Effector memory CD8-positive, alpha-beta T cell (primary cell): ENCODE data around the gene R3HCC1L.

Experiments
- ATAC-seq: fragments of 150-1000 bp; cut with Tn5 transposase; replicated peaks from 2 replicates; pipeline ENCODE4 v1.10.0; 2021; ENCODE audit warnings: mild to moderate bottlenecking, moderate library complexity
- DNase-seq, 3 experiments: peaks; one replicate each; pipeline ENCODE4 v3.0.0; 2021
- H3K27ac Mint-ChIP-seq, 2 donors: one replicate each; pipeline ENCODE4 v1.8.0; 2022; ENCODE audit warnings: mild to moderate bottlenecking in 2 of 2, mixed read lengths in 2 of 2, moderate library complexity in 2 of 2
- H3K27me3 Mint-ChIP-seq, 2 donors: one replicate each; pipeline ENCODE4 v1.8.0; 2022; ENCODE audit warnings: mixed read lengths in 2 of 2
- H3K36me3 Mint-ChIP-seq: one replicate; pipeline ENCODE4 v1.8.0; 2022; ENCODE audit warnings: mild to moderate bottlenecking, moderate library complexity, mixed read lengths; ENCODE audit not compliant: insufficient read depth
- H3K4me1 Mint-ChIP-seq, 2 donors: one replicate each; pipeline ENCODE4 v1.8.0; 2022; ENCODE audit warnings: low read depth in 2 of 2, mixed read lengths in 2 of 2
- H3K4me3 Mint-ChIP-seq, 2 donors: one replicate each; pipeline ENCODE4 v1.8.0; 2022; ENCODE audit warnings: mild to moderate bottlenecking in 2 of 2, mixed read lengths in 2 of 2, moderate library complexity in 2 of 2
- H3K9me3 Mint-ChIP-seq, 2 donors: one replicate each; pipeline ENCODE4 v1.8.0; 2022; ENCODE audit warnings: mixed read lengths in 2 of 2

R3HCC1L gene

DNA sequence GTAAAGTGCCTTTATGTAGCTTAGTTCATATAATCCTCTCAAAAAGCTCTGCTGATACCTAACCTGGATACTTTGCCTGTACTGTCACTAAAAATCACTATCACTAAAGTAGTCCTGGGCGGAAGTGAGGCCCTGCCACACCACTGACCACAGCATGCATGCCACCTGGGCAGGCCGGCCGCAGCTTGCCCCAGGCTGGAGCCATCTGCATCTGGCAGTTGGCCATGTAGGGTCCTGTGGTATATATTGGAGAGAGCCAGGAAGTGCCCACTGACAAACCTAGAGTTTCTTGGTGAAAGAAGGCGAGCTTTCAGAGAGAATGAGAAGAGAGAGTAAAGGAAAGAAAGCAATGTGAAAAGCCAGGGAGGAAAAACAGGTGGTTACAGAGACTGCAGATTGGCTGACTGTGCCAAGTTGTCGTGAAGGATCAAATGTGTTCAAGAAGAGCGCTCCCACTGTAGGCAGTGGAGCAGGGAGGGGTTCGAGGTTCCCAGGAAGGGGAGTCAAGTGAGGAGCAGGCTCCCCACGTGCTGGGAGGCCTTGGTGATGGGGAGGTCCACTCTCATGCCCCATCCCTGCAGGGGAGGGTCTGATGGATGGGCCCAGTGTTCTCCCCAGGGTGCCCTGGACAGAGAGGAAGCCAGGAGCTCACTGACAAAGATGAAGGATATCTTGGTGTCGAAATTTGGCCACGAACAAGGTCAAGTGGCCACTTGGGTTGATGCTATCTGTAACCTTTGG, 119.9 kb downstream of the R3HCC1L start:
- peaks cover 10% of the 10 kb centered on the region for H3K36me3 Mint-ChIP-seq
- H3K4me1 Mint-ChIP-seq, result peaks cover 0 to 1% of the 10 kb centered on the region in 2 donors
- ATAC-seq, result no peak
- no peaks in the 10 kb centered on the region for H3K9me3 Mint-ChIP-seq
- H3K4me3 Mint-ChIP-seq, result no peak overlapping the region
- no peak overlapping the region for H3K27ac Mint-ChIP-seq
- H3K27me3 Mint-ChIP-seq, result no peaks in the 10 kb centered on the region
- DNase-seq, result no peak

DNA sequence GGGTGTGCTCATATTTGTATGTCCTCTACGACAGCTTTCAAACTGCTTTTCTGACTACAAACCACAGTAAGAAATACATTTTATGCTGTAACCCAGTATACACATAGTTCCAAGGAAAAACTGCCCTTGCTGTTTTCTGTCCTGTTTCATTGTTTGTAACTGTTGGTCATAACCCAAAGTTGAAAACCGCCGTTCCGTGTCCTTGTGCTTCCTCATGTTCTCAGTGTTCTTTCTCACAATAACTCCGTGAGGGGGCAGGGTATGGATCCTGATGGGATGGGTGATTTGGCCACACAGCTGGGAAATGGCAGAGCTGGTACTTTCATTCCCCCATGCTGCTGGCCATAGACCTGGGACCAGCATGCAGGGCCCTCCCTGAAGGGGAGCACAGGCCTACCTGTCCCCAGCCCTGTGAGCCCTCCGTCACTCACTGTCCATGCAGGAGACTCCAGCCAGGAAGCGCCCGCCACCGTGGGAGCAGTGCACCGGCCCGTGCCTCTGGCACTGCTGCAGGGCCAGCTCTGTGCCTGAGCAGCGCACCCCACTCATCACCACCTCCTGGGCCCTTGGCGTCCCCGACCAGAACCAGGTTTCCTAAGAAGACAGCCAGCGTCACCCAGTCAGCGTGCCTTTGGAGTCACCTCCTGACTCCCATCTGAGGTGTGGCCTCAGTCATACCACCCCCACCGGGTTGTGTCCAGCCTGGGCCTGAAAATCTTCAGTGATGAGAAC, 120.9 kb downstream of the R3HCC1L start:
- H3K4me1 Mint-ChIP-seq, result peaks cover 0 to 1% of the 10 kb centered on the region in 2 donors
- peak overlapping the region in 1 of 2 donors; percentile 29 for H3K27ac Mint-ChIP-seq
- DNase-seq (no peak), ATAC-seq (no peak)
- H3K4me3 Mint-ChIP-seq, result no peak overlapping the region
- no peaks in the 10 kb centered on the region for H3K9me3 Mint-ChIP-seq
- H3K36me3 Mint-ChIP-seq, result peaks cover 5% of the 10 kb centered on the region
- H3K27me3 Mint-ChIP-seq, result no peaks in the 10 kb centered on the region

DNA sequence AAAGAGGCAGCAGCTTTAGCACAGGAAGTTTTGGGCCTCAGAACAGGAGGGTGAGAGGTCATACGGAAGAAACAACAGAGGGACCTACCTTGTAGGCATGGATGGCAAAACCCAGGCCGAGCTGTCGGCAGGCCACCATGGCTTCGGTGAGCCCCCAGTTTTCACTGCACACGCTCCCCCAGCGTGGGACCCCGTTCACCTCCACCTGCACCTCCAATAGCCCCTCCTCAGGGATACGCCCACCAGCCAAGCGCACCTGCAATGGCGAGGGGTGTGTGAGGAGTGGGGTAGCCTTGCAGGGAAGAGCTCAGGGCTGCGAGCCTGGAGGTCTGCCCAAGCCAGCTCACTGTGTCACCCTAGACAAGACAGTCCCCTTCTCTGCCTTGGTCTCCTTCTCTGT, 122.2 kb downstream of the R3HCC1L start:
- Mint-ChIP-seq H3K4me3 (no peak overlapping the region), H3K4me1 (peaks cover 0 to 1% of the 10 kb centered on the region in 2 donors), H3K27ac (no peak overlapping the region), H3K36me3 (peaks cover 3% of the 10 kb centered on the region), H3K9me3 (no peaks in the 10 kb centered on the region), H3K27me3 (no peaks in the 10 kb centered on the region)
- ATAC-seq, result no peak
- DNase-seq, result no peak

DNA sequence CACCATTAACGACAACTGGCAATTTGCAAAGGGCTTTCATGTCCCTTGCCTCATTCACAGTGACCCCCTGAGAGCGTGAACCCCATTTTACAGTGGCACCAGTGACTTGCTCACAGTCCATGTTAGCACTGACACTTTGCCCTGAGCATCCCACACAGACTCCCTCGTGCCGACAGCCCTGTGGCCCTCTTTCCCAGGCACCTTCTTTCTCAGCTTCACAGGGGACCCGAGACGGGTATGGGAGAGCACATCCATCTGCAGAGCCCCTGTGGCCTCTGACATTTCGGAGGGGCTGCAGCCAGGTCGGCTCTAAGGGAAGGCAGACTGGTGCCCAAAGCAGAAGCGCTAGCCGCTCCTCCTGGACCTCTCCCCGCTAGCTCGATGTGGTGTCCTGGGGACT, 122.7 kb downstream of the R3HCC1L start:
- Mint-ChIP-seq H3K4me1 (no peaks in the 10 kb centered on the region), H3K4me3 (no peak overlapping the region), H3K9me3 (no peaks in the 10 kb centered on the region), H3K27ac (no peak overlapping the region), H3K36me3 (peaks cover 3% of the 10 kb centered on the region), H3K27me3 (no peaks in the 10 kb centered on the region)
- no peak for DNase-seq
- ATAC-seq, result no peak

DNA sequence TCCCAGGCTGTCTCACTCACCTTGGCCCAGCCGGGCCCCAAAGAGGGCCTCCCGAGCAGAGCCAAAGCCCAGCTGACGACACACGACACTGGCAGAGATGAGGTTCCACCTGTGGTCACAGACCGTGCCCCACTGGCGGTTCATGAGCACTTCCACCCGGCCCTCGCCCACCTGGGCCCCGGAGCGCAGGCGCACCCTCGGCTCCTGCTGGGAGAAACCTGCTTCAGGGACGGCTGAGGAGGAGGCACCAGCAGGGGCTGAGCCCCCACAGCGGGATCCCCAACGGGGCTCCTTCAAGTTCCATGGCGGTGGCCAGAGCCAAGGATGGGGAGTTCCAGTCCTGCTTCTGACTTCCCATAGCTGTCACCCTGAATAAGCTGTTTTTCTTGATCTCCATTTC, 123.5 kb downstream of the R3HCC1L start:
- ATAC-seq, result no peak
- H3K36me3 Mint-ChIP-seq, result peaks cover 3% of the 10 kb centered on the region

DNA sequence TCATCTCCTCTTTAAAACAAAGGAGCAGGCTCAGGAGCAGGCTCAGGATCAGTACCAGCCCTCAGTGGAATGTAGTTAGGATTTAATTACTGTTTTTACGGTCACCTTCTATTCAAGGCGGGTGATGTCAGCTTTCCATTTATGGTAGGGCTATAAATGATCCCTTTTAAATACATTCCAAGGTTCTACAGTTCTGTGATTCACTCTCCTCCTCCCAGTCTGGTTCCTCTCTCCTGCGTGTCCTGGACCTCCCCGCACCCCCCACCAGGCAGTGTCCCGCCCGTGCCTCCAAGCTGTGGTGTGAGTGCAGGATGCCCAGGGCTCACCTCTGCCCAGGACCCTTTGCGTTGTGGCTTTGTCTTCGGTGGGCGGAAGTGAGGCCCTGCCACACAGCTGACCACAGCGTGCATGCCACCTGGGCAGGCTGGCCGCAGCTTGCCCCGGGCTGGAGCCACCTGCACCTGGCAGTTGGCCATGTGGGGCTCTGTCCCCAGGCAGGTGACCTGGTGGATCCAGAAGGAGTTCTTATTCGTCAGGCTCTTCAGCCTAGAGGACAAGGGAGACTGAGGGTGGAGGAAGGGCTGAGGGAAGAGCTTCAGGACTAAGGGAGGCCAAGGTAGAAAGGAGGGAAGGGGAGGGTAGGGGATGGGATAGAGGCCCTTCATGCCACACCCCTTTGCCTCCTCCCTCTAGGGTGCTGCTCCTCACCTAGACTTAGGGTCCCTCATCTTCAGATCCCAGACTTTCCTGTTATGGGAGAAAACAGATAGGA, 124.4 kb downstream of the R3HCC1L start:
- Mint-ChIP-seq H3K27me3 (no peaks in the 10 kb centered on the region), H3K4me3 (no peak overlapping the region), H3K9me3 (no peaks in the 10 kb centered on the region), H3K36me3 (peaks cover 3% of the 10 kb centered on the region), H3K4me1 (peaks cover 0 to 3% of the 10 kb centered on the region in 2 donors), H3K27ac (no peak overlapping the region)
- ATAC-seq (no peak), DNase-seq (no peak)

More for the DNA sequence above, 123.5 kb downstream of the R3HCC1L start:
- H3K27me3 Mint-ChIP-seq, result no peaks in the 10 kb centered on the region
- H3K27ac Mint-ChIP-seq, result no peak overlapping the region
- H3K4me1 Mint-ChIP-seq, result peaks cover 0 to 3% of the 10 kb centered on the region in 2 donors
- DNase-seq, result no peak
- no peak overlapping the region for H3K4me3 Mint-ChIP-seq
- H3K9me3 Mint-ChIP-seq, result no peaks in the 10 kb centered on the region

DNA sequence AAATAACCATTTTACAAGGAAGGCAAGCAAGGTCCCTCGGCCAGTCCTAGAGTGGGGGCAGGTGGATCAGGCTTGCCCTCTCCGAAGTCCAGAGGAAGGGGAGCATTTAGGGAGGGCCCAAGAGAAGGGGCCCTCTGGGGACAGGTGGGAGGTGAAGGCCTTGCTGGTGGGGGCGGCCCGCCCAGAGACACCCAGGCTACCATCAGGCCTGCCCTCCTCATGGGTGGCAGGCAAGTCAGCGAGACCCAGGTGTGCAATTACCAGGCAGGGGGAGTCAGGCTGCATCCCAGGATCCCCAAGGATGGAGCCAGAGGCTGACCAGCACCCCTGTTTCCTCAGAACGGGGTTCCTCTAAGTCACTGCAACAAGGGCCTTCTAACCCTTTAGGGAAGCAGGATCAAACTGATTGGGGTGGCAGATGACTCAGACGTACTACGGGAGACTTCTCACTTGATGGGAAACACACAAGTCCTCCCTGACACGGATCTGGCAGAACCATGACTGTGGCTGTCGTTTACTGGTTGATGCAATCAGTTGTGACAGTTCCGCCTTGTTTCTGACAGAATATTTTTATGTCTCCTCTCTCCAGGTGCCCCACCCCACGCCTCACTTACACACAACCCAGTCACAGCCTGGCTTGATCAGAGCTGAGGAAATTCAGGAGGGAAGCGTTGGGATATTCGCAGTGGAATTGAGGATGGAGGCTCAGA, 125.3 kb downstream of the R3HCC1L start:
- Mint-ChIP-seq H3K27me3 (no peaks in the 10 kb centered on the region), H3K9me3 (no peaks in the 10 kb centered on the region), H3K4me3 (no peak overlapping the region), H3K36me3 (peaks cover 3% of the 10 kb centered on the region), H3K27ac (peak overlapping the region in 1 of 2 donors; percentile 15), H3K4me1 (peaks cover 0 to 3% of the 10 kb centered on the region in 2 donors)
- no peak for DNase-seq
- no peak for ATAC-seq

DNA sequence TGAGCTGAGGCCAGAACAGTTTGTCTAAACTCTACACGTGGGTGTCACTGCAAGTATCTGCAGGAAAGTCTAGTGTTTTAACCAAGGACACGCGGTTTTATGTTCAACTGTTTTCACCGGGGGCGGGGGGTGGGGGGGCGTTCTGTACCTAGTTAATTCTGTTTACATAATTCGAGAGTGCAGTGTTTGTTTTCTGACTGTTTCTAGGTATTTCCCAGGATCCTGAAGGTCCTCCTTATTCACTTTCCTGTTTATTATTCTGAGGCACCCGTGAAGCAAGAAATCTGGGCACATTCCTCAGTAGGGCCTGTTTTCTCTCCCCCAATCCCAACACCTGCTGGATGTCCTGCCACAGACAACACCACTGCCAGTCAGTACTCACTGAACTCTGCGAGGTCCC, 125.9 kb downstream of the R3HCC1L start:
- ATAC-seq (no peak), DNase-seq (no peak)
- Mint-ChIP-seq H3K9me3 (no peaks in the 10 kb centered on the region), H3K4me1 (peaks cover 0 to 3% of the 10 kb centered on the region in 2 donors), H3K36me3 (peaks cover 3% of the 10 kb centered on the region), H3K27ac (peak overlapping the region in 1 of 2 donors; percentile 15), H3K4me3 (no peak overlapping the region), H3K27me3 (no peaks in the 10 kb centered on the region)

DNA sequence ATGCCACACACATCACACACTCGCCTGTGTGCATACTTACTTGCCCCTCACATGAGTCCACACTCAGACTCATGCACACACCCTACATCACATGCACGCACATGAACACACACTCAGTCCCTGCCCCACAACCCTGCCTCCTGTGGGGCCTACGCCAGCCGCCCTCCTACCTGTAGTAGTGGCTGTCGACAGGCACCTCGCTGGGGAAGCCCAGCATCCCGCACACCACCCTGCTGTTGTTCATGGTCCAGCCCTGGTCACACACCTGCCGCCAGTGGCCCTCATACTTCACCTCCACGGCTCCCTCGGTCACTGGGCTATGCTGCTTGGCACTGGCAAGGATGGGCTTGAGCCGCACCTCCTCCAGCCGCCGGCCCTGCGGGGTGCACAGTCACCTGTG, 126.3 kb downstream of the R3HCC1L start:
- no peak overlapping the region for H3K4me3 Mint-ChIP-seq
- ATAC-seq (no peak), DNase-seq (no peak)
- no peaks in the 10 kb centered on the region for H3K9me3 Mint-ChIP-seq
- H3K36me3 Mint-ChIP-seq, result peaks cover 3% of the 10 kb centered on the region
- H3K4me1 Mint-ChIP-seq, result peaks cover 0 to 3% of the 10 kb centered on the region in 2 donors
- peak overlapping the region in 1 of 2 donors; percentile 44 for H3K27ac Mint-ChIP-seq
- H3K27me3 Mint-ChIP-seq, result no peaks in the 10 kb centered on the region

DNA sequence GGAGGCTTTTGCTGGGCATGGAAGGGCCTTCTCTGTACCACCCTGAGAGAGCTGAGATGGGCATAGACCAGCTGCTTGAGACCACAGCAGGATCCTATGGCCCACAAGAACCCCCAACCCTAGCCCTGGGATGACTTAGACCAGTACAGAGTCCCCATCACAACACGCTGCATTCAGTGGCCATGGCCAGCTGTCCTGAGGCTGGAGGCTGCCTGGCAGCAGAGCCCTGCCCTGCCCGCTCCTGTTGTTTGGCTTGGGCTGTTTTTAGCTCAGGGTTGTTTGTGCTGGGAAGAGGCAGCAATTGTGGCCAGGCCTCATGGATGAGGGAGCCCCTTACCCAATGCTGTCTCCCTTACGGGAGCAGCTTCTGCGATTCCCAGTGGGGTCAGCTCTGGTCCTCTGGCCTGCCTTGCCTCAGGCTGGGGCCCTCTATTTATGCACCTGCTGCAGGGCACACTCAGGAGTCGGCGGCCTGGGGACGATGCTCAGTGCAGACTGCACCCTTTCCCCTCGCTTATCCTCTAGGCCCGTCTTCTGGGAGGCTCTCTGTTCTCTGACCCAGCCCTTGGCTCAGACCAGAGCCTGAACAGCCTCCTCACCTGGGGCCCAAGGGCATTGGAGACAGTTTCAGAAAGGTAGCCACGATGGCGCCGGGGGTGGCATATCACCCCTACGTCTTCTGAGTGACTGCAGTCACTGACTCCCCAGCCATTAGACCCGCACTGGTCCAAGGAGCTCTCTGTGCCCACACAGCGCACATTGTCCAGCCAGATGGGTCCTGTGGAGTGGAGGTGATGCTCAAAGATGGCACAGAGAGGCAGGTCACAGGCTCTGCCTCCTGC, 127.2 kb downstream of the R3HCC1L start:
- DNase-seq, result no peak
- Mint-ChIP-seq H3K27me3 (peaks cover 2 to 5% of the 10 kb centered on the region in 2 donors), H3K4me3 (no peak overlapping the region), H3K27ac (no peak overlapping the region), H3K36me3 (peaks cover 3% of the 10 kb centered on the region), H3K9me3 (no peaks in the 10 kb centered on the region), H3K4me1 (peaks cover 0 to 3% of the 10 kb centered on the region in 2 donors)
- no peak for ATAC-seq

DNA sequence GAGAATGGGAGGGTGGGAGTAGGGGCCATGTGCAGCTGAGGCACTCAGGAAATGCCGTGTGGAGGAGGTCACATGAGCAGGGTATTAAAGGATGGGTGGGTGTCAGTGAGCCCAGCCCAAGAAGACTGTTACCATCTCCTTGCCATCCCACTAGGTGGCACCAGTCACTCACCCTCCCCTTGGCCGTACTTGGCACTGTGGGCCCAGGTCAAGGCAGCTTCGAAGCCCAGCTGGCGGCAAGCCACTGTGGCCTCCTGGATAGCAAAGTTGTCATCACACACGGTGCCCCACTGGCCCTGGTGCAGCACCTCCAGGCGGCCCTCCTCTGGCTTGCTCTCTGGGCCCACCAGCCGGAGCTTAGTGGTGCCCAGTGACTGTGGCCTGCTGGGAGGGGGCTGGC, 128.1 kb downstream of the R3HCC1L start:
- peaks cover 6% of the 10 kb centered on the region for H3K36me3 Mint-ChIP-seq
- peaks cover 9 to 11% of the 10 kb centered on the region in 2 donors for H3K27me3 Mint-ChIP-seq
- no peak overlapping the region for H3K4me3 Mint-ChIP-seq
- no peak overlapping the region for H3K27ac Mint-ChIP-seq
- ATAC-seq (peak; percentile 48), DNase-seq (no peak)
- peaks cover 0 to 3% of the 10 kb centered on the region in 2 donors for H3K4me1 Mint-ChIP-seq
- H3K9me3 Mint-ChIP-seq, result no peaks in the 10 kb centered on the region

DNA sequence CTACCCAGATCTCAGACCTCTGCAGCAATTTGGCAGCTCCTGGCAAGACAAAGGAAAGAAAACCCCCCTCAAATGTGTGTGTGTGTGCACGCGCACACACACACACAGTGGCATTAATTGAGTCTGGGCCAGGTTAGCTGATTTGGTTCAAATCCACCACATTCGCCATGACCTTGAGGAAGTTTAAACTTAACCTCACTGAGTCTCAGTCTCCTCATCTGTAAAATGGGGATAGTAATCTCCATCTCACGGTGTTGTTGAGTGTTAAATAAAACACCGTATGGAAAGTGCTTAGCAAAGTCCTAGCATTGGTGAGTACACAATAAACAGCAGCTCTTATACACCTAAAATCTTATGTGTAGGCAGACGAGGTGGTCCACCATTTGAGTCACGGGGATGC, 128.6 kb downstream of the R3HCC1L start:
- Mint-ChIP-seq H3K4me3 (no peak overlapping the region), H3K9me3 (no peaks in the 10 kb centered on the region), H3K4me1 (peaks cover 0 to 6% of the 10 kb centered on the region in 2 donors), H3K27ac (no peak overlapping the region), H3K36me3 (peaks cover 9% of the 10 kb centered on the region), H3K27me3 (peaks cover 9 to 11% of the 10 kb centered on the region in 2 donors)
- DNase-seq (no peak), ATAC-seq (no peak)
